Neural crest cell (in vitro differentiated cells): Measurements from ENCODE around the gene KDM5B. TPM values are rescaled to one million over a fixed set of nuclear protein-coding genes. Genes with fewer than 3 reads are reported as not detected.

ENCODE experiments used
- DNase-seq: peaks from one replicate; pipeline ENCODE4 v3.0.0; 2021; ENCODE audit warnings: low read depth, mixed read lengths, low spot score
- H3K27ac Mint-ChIP-seq: one replicate; pipeline ENCODE4 v1.8.0; 2021; ENCODE audit warnings: mild to moderate bottlenecking, mixed read lengths; ENCODE audit not compliant: unreplicated experiment
- H3K27me3 Mint-ChIP-seq: 2 replicates; pipeline ENCODE4 v1.8.0; 2021; ENCODE audit warnings: low read depth, mild to moderate bottlenecking, mixed read lengths
- H3K36me3 Mint-ChIP-seq: 2 replicates; pipeline ENCODE4 v1.8.0; 2021; ENCODE audit warnings: low read depth, mild to moderate bottlenecking, mixed read lengths
- H3K4me1 Mint-ChIP-seq: 2 replicates; pipeline ENCODE4 v1.8.0; 2021; ENCODE audit warnings: mixed read lengths
- H3K4me3 Mint-ChIP-seq: one replicate; pipeline ENCODE4 v1.8.0; 2021; ENCODE audit warnings: mild to moderate bottlenecking, mixed read lengths
- H3K9me3 Mint-ChIP-seq: 2 replicates; pipeline ENCODE4 v1.8.0; 2021; ENCODE audit warnings: mixed read lengths
- total RNA-seq: library from RNA; stranded (reverse); gene quantifications from 2 replicates; pipeline ENCODE4 v1.2.1, GENCODE V29; 2021
- TF ChIP-seq, protein P1 (sequence below): fragments of 200-600 bp; sonication (generic); conservative IDR thresholded peaks from 2 replicates; pipeline ENCODE4 v1.5.0; 2021; ENCODE audit warnings: antibody characterized with exemption, mild to moderate bottlenecking

The KDM5B gene
- total RNA-seq, 1 donor from 2014 or later = 158 TPM

DNA sequence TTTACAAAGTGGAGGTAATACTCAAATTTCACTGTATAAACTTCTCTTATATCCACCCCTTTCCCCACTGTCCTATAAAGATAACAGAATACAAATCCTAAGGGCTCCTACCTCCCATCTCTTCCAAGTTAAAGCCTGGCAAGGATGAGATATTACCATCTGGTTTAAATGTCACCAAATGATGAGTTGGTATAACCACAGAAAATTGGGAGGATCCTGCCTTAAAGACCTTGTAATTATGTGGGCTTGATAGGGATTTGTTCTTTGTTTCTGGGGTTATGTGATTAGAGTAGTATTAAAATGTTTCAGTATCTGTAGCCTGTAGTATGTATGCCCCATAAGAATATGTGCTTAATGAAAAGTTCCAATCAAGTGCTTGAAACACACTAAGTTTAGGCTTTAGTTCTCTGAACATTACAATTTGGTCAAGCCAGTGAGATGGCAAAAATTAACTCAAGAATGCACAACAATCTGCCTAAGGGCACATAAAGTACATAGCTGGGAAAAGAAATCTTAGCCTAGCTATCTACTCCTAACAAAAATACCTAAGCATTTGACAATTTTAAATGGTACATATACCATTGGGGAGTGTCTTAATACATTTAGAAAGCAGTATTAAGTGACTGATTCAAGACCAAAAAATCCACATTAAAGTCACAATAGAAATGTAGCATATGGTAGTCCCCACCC is 14.0 kb downstream of the KDM5B start:
- Mint-ChIP-seq H3K27ac (no peak overlapping the region), H3K4me3 (no peak overlapping the region), H3K9me3 (no peaks in the 10 kb centered on the region), H3K4me1 (peaks cover 24% of the 10 kb centered on the region), H3K36me3 (no peaks in the 10 kb centered on the region), H3K27me3 (no peaks in the 10 kb centered on the region)
- no peak for DNase-seq
- TF ChIP-seq, protein P1, sequence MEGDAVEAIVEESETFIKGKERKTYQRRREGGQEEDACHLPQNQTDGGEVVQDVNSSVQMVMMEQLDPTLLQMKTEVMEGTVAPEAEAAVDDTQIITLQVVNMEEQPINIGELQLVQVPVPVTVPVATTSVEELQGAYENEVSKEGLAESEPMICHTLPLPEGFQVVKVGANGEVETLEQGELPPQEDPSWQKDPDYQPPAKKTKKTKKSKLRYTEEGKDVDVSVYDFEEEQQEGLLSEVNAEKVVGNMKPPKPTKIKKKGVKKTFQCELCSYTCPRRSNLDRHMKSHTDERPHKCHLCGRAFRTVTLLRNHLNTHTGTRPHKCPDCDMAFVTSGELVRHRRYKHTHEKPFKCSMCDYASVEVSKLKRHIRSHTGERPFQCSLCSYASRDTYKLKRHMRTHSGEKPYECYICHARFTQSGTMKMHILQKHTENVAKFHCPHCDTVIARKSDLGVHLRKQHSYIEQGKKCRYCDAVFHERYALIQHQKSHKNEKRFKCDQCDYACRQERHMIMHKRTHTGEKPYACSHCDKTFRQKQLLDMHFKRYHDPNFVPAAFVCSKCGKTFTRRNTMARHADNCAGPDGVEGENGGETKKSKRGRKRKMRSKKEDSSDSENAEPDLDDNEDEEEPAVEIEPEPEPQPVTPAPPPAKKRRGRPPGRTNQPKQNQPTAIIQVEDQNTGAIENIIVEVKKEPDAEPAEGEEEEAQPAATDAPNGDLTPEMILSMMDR = no peak

DNA sequence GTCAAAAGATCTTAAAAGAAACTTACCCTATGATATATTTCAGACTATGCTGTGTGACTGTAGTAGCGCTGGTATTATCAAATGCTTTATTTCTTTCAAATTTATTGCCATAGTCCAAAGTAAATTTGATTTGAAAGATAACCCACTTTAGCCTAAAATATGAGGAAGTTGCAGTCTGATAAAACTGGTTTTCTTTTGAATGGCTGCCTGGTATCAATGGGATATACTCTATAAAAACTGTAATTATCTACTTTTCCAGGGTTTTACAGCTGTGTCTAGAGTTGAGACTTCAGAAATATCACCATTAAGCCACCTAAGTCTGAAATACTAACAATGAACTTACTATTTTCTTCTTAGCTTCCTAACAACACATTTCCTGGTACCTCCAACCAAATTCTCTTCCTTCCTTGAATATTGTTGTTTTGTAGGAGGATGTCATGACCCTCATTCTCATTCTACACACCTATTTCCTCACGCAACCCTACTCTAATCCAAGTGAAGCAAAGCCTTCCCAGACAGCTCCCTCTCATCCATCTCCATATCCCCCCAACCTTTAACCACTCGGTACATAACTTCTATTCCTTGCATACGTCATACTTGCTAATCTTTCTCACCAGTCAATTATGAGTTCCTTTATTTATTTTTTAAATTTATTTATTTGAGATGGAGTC is 17.0 kb downstream of the KDM5B start:
- peaks cover 3% of the 10 kb centered on the region for H3K36me3 Mint-ChIP-seq
- H3K4me1 Mint-ChIP-seq = peaks cover 28% of the 10 kb centered on the region
- TF ChIP-seq, protein P1 = no peak
- H3K27ac Mint-ChIP-seq = peak overlapping the region; percentile 9
- no peaks in the 10 kb centered on the region for H3K27me3 Mint-ChIP-seq
- no peak for DNase-seq
- no peak overlapping the region for H3K4me3 Mint-ChIP-seq
- peaks cover 3% of the 10 kb centered on the region for H3K9me3 Mint-ChIP-seq

DNA sequence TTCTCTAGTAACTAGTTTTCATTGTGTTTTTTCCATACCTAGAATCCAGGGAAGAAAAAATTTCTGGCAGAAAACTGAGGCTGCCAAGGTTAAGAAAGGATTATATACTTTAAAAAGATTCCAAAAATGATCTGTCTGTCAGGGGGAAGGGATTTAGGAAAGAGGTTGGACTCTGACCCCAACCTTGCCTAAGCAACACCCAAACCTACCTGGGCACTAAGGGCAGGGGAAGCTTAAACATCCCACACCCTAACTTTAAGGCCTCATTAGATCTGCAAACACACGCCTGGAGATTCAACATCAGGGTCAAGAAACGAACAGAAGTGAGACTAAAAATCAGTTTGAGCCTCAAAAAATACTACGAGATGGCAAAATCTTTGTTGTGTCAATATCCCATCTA is 19.4 kb downstream of the KDM5B start:
- Mint-ChIP-seq H3K4me3 (no peak overlapping the region), H3K4me1 (peaks cover 32% of the 10 kb centered on the region), H3K27me3 (no peaks in the 10 kb centered on the region), H3K36me3 (peaks cover 3% of the 10 kb centered on the region), H3K9me3 (peaks cover 3% of the 10 kb centered on the region), H3K27ac (no peak overlapping the region)
- TF ChIP-seq, protein P1 = no peak
- no peak for DNase-seq

DNA sequence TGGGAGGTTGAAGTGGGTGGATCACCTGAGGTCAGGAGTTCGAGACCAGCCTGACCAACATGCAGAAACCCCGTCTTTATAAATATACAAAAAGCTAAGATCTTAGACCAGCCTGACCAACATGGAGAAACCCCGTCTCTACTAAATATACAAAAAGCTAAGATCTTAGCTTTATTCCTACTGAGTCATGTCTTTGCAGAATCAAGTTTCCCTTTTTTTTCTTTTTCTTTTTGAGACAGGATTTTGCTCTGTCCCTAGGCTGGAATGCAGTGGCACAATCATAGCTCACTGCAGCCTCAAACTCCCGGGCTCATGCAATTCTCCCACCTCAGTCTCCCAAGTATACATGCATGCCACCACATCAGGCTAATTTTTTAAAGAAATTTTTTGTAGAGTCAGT is 21.4 kb downstream of the KDM5B start:
- no peak overlapping the region for H3K27ac Mint-ChIP-seq

DNA sequence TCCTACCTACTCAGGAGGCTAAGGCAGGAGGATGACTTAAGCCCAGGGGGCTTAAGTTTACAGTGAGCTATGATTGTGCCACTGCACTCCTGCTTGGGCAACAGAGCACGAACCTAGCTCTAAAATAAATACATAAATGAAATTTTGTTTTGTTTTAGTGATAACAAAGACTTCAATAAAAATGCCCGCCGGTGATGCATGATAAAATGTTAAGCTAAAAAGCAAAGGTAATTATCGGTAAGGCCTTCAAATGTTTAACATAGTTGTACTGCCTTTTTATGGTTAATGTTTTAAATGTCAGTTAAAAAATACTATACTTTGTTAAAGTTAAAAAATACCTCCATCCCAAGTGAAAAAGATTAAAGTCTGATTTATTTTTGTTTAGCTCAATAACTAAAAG is 27.0 kb downstream of the KDM5B start:
- no peaks in the 10 kb centered on the region for H3K27me3 Mint-ChIP-seq
- TF ChIP-seq, protein P1 = no peak
- no peak for DNase-seq
- H3K4me1 Mint-ChIP-seq = peaks cover 15% of the 10 kb centered on the region
- H3K4me3 Mint-ChIP-seq = no peak overlapping the region
- no peaks in the 10 kb centered on the region for H3K9me3 Mint-ChIP-seq
- H3K27ac Mint-ChIP-seq = no peak overlapping the region
- H3K36me3 Mint-ChIP-seq = peaks cover 3% of the 10 kb centered on the region

More for the DNA sequence above, 21.4 kb downstream of the KDM5B start:
- TF ChIP-seq, protein P1 = no peak
- Mint-ChIP-seq H3K9me3 (peaks cover 3% of the 10 kb centered on the region), H3K4me3 (no peak overlapping the region), H3K4me1 (peaks cover 28% of the 10 kb centered on the region), H3K36me3 (peaks cover 3% of the 10 kb centered on the region), H3K27me3 (no peaks in the 10 kb centered on the region)
- no peak for DNase-seq
